Measurements from ENCODE around the gene LGR4.

- TF ChIP-seq CTCF (CRISPR knock-in tag; IDR thresholded peaks at IDR 0.05) (no peak), POLR2A (IDR thresholded peaks at IDR 0.05; ENCODE audit: insufficient read depth in 1 of 2, low read depth in 2 of 2, low read length in 2 of 2) (no peak)
Measured at GRCh38 chr11:27317751-27318150, 154.8 kb downstream of the LGR4 start.

Measured in HepG2 (cell line).